Airway epithelial cell (primary cell): ENCODE data around the gene FRAT1. TPM values are rescaled to one million over a fixed set of nuclear protein-coding genes. Genes with fewer than 3 reads are reported as not detected.

Experiments
- total RNA-seq: library from RNA; depleted of rRNA; stranded (reverse); fragments of >200 nt; gene quantifications from 2 replicates; pipeline ENCODE4 v1.2.3, GENCODE V29; 2015

Gene FRAT1
- 1.3 and 2.3 TPM in 2 replicates for total RNA-seq

GRCh38 chr10:97318772-97319651, at the start of gene FRAT1:
FRAT1 (plus strand) TSS chr10:97319271; CDS start chr10:97319454, 183 bp downstream.

GRCh38 chr10:97292097-97292861, 26.8 kb upstream of the FRAT1 start, which contains the start of gene ARHGAP19:
ARHGAP19 (minus strand) TSS chr10:97292637; CDS start chr10:97292627, 10 bp downstream.

GRCh38 chr10:97334370-97335175, 15.5 kb downstream of the FRAT1 start, which contains the start of gene FRAT2:
FRAT2 (minus strand) TSS chr10:97334729; CDS start chr10:97334572, 157 bp downstream.

Other genes starting within 250 kb of the FRAT1 start
- gene SLIT1, start 133.3 kb upstream of the FRAT1 start, total RNA-seq, result not detected in 2 replicates
- 7.3 and 9.2 TPM in 2 replicates for gene ARHGAP19, start 26.6 kb upstream of the FRAT1 start, total RNA-seq
- 12.8 and 13.0 TPM in 2 replicates for gene FRAT2, start 15.5 kb downstream of the FRAT1 start, total RNA-seq
- gene RRP12, start 82.1 kb downstream of the FRAT1 start, total RNA-seq, result 30.5 and 32.5 TPM in 2 replicates
- gene PGAM1, start 106.9 kb downstream of the FRAT1 start, total RNA-seq, result 946 and 1,057 TPM in 2 replicates
- gene EXOSC1, start 126.7 kb downstream of the FRAT1 start, total RNA-seq, result 36.1 and 45.8 TPM in 2 replicates
- 51.6 and 52.8 TPM in 2 replicates for gene ZDHHC16, start 126.9 kb downstream of the FRAT1 start, total RNA-seq
- 99.9 and 126 TPM in 2 replicates for gene MMS19, start 179.2 kb downstream of the FRAT1 start, total RNA-seq
- 32.2 and 34.4 TPM in 2 replicates for gene UBTD1, start 179.7 kb downstream of the FRAT1 start, total RNA-seq